NB4 (cell line): ENCODE measurements around the gene IL10RA.

Source experiments
- MAX ChIP-seq: IDR thresholded peaks from 2 replicates; pipeline ENCODE4 v1.6.1; 2011; ENCODE audit warnings: low read depth, low read length
- MYC ChIP-seq: IDR thresholded peaks from 2 replicates; pipeline ENCODE4 v1.6.1; 2011; ENCODE audit warnings: low read depth, low read length
- POLR2A ChIP-seq: IDR thresholded peaks from 2 replicates; pipeline ENCODE4 v1.6.1; 2011; ENCODE audit warnings: mild to moderate bottlenecking; ENCODE audit not compliant: insufficient read length; ENCODE audit errors: extremely low read depth
- TF ChIP-seq, protein P1 (sequence below): IDR thresholded peaks from one replicate; pipeline ENCODE4 v1.5.1; 2012; ENCODE audit warnings: low read depth, low read length

GRCh38 chr11:118033443-118033842 lies 47.2 kb downstream of the IL10RA start:
- TF ChIP-seq, protein P1, sequence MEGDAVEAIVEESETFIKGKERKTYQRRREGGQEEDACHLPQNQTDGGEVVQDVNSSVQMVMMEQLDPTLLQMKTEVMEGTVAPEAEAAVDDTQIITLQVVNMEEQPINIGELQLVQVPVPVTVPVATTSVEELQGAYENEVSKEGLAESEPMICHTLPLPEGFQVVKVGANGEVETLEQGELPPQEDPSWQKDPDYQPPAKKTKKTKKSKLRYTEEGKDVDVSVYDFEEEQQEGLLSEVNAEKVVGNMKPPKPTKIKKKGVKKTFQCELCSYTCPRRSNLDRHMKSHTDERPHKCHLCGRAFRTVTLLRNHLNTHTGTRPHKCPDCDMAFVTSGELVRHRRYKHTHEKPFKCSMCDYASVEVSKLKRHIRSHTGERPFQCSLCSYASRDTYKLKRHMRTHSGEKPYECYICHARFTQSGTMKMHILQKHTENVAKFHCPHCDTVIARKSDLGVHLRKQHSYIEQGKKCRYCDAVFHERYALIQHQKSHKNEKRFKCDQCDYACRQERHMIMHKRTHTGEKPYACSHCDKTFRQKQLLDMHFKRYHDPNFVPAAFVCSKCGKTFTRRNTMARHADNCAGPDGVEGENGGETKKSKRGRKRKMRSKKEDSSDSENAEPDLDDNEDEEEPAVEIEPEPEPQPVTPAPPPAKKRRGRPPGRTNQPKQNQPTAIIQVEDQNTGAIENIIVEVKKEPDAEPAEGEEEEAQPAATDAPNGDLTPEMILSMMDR = no peak
- no peak for TF ChIP-seq POLR2A
- no peak for TF ChIP-seq MYC
- TF ChIP-seq MAX = no peak
